ENCODE measurements around the gene EFTUD2.

EFTUD2 gene

GRCh38 chr17:44914698-44915271 lies 15.5 kb upstream of the EFTUD2 start:
- TF ChIP-seq POLR2A (IDR thresholded peaks at IDR 0.05; ENCODE audit: low read depth, low read length) (no peak), POLR2AphosphoS5 (IDR thresholded peaks at IDR 0.05; ENCODE audit: low read depth, low read length) (no peak), TAF1 (IDR thresholded peaks at IDR 0.05; ENCODE audit: borderline replicate concordance, low read depth, low read length) (no peak)
- DNase-seq (ENCODE audit: insufficient read length) (no peak), FAIRE-seq (no peak)

DNA sequence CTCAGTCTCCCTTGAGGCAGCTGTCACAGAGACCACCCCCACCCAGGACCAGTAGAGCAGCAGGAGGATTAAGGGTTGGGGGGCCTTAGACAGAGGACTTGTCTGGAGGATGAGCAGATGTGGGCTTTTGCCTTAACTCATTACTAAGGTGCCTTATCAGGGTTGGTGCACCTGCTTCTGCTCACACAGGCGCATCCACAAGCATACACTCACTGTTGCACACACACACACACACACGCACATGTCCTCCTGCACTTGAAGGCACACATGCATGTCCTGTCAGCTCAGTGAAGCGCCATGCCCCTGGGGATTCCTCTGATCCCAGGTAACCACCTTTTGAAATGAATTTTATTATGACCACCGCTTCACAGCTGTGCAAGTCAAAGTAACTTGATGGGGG lies 14.9 kb upstream of the EFTUD2 start:
- peak; percentile 51 for FAIRE-seq
- TF ChIP-seq POLR2A (IDR thresholded peaks at IDR 0.05; ENCODE audit: low read depth, low read length) (no peak), POLR2AphosphoS5 (IDR thresholded peaks at IDR 0.05; ENCODE audit: low read depth, low read length) (no peak), TAF1 (IDR thresholded peaks at IDR 0.05; ENCODE audit: borderline replicate concordance, low read depth, low read length) (no peak)
- DNase-seq (ENCODE audit: insufficient read length), result no peak

GRCh38 chr17:44913676-44914075 lies 14.4 kb upstream of the EFTUD2 start:
- DNase-seq (ENCODE audit: insufficient read length) (no peak), FAIRE-seq (no peak)
- TF ChIP-seq POLR2A (IDR thresholded peaks at IDR 0.05; ENCODE audit: low read depth, low read length) (no peak), POLR2AphosphoS5 (IDR thresholded peaks at IDR 0.05; ENCODE audit: low read depth, low read length) (no peak), TAF1 (IDR thresholded peaks at IDR 0.05; ENCODE audit: borderline replicate concordance, low read depth, low read length) (no peak)

DNA sequence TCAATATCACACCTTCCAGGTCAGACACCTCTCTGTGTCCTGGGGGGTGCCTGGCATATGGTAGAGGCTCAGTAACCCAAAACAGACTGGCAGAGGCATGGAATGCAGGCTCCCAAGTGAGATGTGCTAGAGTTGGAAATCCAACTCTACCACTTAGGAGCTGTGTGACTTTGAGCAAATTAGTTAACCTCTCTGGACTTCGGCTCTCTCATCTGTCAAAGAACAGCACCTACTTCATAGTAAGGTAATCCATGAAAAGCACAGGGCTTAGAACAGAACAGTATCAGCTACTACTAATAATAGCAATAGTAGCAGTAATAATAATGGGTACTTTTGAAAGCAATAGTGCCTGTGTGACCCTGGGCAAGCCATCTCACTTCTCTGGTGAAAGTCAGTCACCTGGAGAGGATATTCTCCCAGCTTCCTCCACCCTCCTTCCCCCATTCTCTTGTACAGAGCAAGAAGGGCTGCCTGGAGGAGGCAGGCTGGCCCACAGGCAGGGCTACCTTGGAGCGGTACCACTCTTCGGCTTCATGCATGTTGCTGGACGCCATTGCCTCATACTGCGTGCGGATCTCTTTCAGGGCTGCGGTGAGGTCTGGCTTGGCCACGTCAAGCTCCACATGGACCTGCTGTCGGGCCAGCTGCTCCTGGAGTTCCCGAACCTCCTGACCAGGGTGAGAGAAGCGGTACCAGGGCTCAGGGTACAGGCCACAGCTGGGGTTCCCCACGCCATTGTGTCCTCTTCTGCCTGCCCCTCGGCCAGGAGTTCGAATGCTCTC lies 13.7 kb upstream of the EFTUD2 start:
- FAIRE-seq (no peak), DNase-seq (ENCODE audit: insufficient read length) (no peak)
- TF ChIP-seq POLR2A (IDR thresholded peaks at IDR 0.05; ENCODE audit: low read depth, low read length) (no peak), POLR2AphosphoS5 (IDR thresholded peaks at IDR 0.05; ENCODE audit: low read depth, low read length) (no peak), TAF1 (IDR thresholded peaks at IDR 0.05; ENCODE audit: borderline replicate concordance, low read depth, low read length) (no peak)

- TF ChIP-seq TAF1 (IDR thresholded peaks at IDR 0.05; ENCODE audit: borderline replicate concordance, low read depth, low read length) (no peak), POLR2A (IDR thresholded peaks at IDR 0.05; ENCODE audit: low read depth, low read length) (no peak), POLR2AphosphoS5 (IDR thresholded peaks at IDR 0.05; ENCODE audit: low read depth, low read length) (no peak)
- FAIRE-seq (peak; percentile 83), DNase-seq (ENCODE audit: insufficient read length) (no peak)
These were observed 12.1 kb upstream of the EFTUD2 start for GRCh38 chr17:44911133-44912001.

DNA sequence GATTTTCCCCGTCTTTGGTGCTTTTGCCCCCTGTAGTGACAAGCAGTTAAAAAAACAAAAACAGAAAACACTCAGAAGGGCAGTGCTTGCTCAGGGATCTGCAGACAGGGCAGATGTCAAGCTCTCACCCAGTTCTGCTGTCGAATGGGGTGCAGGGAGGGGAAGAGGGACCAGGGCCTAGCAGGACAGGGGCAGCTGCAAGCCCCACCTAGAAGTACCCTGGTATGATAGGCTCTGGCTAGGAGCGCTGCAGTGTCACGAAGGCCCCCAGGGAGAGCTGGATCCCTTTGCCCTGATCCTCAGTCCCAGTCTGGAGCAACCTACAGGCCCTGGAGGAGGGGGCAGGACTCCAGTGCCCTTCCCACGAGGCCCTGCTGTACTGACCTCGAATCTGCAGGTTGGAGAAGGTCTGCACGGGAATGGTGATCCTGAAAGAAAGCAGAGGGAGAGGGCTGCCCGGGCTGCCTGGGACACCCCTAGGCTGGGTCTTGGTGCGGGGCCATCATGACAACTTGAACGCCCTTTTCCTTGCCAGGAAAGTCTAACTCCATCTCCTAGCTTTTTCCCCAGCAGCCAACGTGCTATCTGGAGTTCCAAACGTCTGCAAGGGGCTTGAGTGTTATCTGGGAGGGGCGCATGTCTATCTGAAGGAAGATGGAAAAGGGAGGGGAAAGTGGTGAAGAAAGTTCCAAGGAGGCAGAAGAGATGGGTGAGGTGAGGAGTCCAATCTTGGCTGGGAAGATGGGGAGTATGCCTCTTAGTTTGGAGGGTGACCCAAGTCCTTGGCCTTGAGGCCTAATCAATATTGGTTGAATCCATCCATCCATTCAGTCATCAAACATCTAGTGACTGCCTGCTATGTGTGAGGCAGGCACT lies 11.2 kb upstream of the EFTUD2 start:
- FAIRE-seq (no peak), DNase-seq (ENCODE audit: insufficient read length) (no peak)
- no peak for TF ChIP-seq POLR2A (IDR thresholded peaks at IDR 0.05; ENCODE audit: low read depth, low read length)

DNA sequence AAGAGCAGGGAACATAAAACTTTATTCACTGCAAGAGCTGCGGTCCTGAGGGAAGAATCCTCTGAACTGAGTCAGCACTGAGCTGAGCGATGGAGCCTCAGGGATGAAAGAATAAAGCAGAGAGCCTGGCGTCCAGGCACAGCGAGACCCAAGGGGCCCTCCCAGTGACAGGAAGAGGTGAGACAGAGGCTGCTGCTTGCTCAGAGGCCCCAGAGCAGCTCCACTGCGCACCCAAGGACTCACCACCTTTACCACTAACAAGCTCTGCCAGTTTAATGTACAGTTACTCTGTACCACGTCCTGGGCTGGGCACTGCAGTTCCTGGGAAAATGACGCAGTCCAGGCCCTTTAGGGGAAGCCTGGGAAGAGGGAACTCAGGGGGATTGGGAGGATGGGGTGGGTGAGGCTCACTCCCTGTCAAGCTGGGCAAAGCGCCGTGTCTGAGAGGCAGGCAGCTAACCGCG lies 10.5 kb upstream of the EFTUD2 start:
- DNase-seq (ENCODE audit: insufficient read length) (no peak), FAIRE-seq (no peak)
- no peak for TF ChIP-seq POLR2A (IDR thresholded peaks at IDR 0.05; ENCODE audit: low read depth, low read length)
- TF ChIP-seq TAF1 (IDR thresholded peaks at IDR 0.05; ENCODE audit: borderline replicate concordance, low read depth, low read length), result no peak
- TF ChIP-seq POLR2AphosphoS5 (IDR thresholded peaks at IDR 0.05; ENCODE audit: low read depth, low read length), result no peak

GRCh38 chr17:44908761-44909326 lies 9.6 kb upstream of the EFTUD2 start:
- FAIRE-seq, result no peak
- no peak for TF ChIP-seq TAF1 (IDR thresholded peaks at IDR 0.05; ENCODE audit: borderline replicate concordance, low read depth, low read length)
- no peak for TF ChIP-seq POLR2A (IDR thresholded peaks at IDR 0.05; ENCODE audit: low read depth, low read length)
- no peak for TF ChIP-seq POLR2AphosphoS5 (IDR thresholded peaks at IDR 0.05; ENCODE audit: low read depth, low read length)
- no peak for DNase-seq (ENCODE audit: insufficient read length)

DNA sequence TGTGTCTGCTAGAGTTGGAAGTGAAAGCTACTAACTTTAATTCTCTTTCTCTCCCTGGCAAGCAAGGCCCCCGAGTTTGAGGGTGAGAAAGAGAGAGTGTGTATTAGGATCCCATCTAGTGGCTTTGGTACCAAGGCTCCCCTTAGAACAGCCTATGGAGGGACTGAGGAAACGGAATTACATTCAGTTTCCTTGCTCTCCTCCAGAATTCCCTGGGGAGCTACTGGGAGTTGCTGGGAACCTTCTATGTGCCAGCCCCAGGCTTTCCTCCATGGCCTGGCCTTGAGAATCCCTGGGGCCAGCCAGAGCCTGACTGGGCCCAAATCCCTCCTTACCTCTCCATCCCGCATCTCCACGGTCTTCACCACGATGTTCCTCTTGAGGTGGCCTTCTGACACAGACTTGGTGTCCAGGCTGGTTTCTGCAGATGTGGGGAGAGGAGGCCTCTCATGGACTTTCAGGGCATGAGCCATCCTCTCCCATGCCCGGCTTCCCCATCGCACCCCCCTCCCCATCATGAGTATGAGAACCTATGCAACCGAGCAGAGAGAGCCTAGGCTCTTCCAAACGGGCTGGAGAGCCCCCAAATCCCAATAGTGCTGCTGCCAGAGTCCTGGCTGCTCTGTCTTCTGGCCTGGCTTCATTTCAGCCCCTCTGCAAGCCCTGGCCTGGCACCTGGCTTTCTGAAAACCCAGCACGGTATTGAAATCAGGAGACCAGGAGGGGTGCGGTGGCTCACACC lies 8.7 kb upstream of the EFTUD2 start:
- no peak for FAIRE-seq
- no peak for DNase-seq (ENCODE audit: insufficient read length)
- no peak for TF ChIP-seq POLR2AphosphoS5 (IDR thresholded peaks at IDR 0.05; ENCODE audit: low read depth, low read length)
- no peak for TF ChIP-seq TAF1 (IDR thresholded peaks at IDR 0.05; ENCODE audit: borderline replicate concordance, low read depth, low read length)
- no peak for TF ChIP-seq POLR2A (IDR thresholded peaks at IDR 0.05; ENCODE audit: low read depth, low read length)
